DMS153 treated with DMSO at 0.1 percent for 48 hours (cell line): ENCODE data around the gene PTH2.
"Not testable (repeated sequence)": the region's sequence is repeated elsewhere in the genome, so short reads cannot be mapped to it uniquely, and the experiment has no call there.

Experiments used
- DNase-seq: peaks from one replicate; lab custom pipeline; 2025; ENCODE audit not compliant: unreplicated experiment; lab: John Stamatoyannopoulos, UW

PTH2 gene

GRCh38 chr19:49423071-49423984 lies at the start of gene PTH2:
Gene PTH2 (minus strand): TSS chr19:49423441. CDS start chr19:49423339, 102 bp downstream.
- DNase-seq = no peak

GRCh38 chr19:49472936-49473335 lies 49.7 kb upstream of the PTH2 start:
- no peak for DNase-seq

- DNase-seq = no peak
Measured at GRCh38 chr19:49470615-49470978, 47.4 kb upstream of the PTH2 start.

- DNase-seq = no peak
Measured at GRCh38 chr19:49469828-49470614, 46.8 kb upstream of the PTH2 start.

- peak; percentile 25 for DNase-seq
Measured at GRCh38 chr19:49468746-49469447, 45.7 kb upstream of the PTH2 start.

- no peak for DNase-seq
Measured at GRCh38 chr19:49468199-49468598, 45.0 kb upstream of the PTH2 start.

GRCh38 chr19:49465371-49465770 lies 42.1 kb upstream of the PTH2 start:
- no peak for DNase-seq

GRCh38 chr19:49463960-49464740 lies 40.9 kb upstream of the PTH2 start:
- no peak for DNase-seq

- no peak for DNase-seq
Measured at GRCh38 chr19:49462492-49462891, 39.3 kb upstream of the PTH2 start.

GRCh38 chr19:49461656-49462055 lies 38.4 kb upstream of the PTH2 start:
- no peak for DNase-seq

GRCh38 chr19:49461130-49461529 lies 37.9 kb upstream of the PTH2 start:
- not testable (repeated sequence) for DNase-seq

- DNase-seq = no peak
Measured at GRCh38 chr19:49459388-49459787, 36.1 kb upstream of the PTH2 start.

- DNase-seq = no peak
Measured at GRCh38 chr19:49458567-49458903, 35.3 kb upstream of the PTH2 start.

GRCh38 chr19:49456326-49456725 lies 33.1 kb upstream of the PTH2 start:
- DNase-seq = no peak

GRCh38 chr19:49455773-49456172 lies 32.5 kb upstream of the PTH2 start:
- DNase-seq = no peak

- no peak for DNase-seq
Measured at GRCh38 chr19:49453757-49454240, 30.6 kb upstream of the PTH2 start.

GRCh38 chr19:49453013-49453756 lies 29.9 kb upstream of the PTH2 start, which contains the start of gene ALDH16A1:
Gene ALDH16A1 (plus strand): TSS chr19:49453225. CDS start chr19:49453332, 107 bp downstream.
- DNase-seq = peak; percentile 97

GRCh38 chr19:49451430-49452181 lies 28.4 kb upstream of the PTH2 start, which contains the start of gene PIH1D1:
Gene PIH1D1 (minus strand): TSS chr19:49451814. CDS start chr19:49451574, 240 bp downstream.
- peak; percentile 98 for DNase-seq

- no peak for DNase-seq
Measured at GRCh38 chr19:49450405-49450804, 27.2 kb upstream of the PTH2 start.
